GM13976 (cell line): ENCODE data around the gene CCDC149.
"Not testable (repeated sequence)": the region's sequence is repeated elsewhere in the genome, so short reads cannot be mapped to it uniquely, and the experiment has no call there.

Experiments used
- DNase-seq: peaks from one replicate; pipeline ENCODE4 v3.0.0; 2012; ENCODE audit warnings: low spot score
- in situ Hi-C: fragments of 300-500 bp; cut with MboI; formaldehyde crosslinking; loops from one replicate; pipeline ENCODE4 v1.12.0; 2022; ENCODE audit warnings: low sequenced_read_pairs, mixed read lengths, inconsistent platforms; ENCODE audit not compliant: unreplicated experiment
- TF ChIP-seq, protein P1 (sequence below): IDR thresholded peaks from 2 replicates; pipeline ENCODE4 v1.5.1; 2012; ENCODE audit warnings: borderline replicate concordance, mild to moderate bottlenecking; ENCODE audit not compliant: insufficient read depth; ENCODE audit errors: extremely low read depth, missing control alignments, control extremely low read depth

The CCDC149 gene

DNA sequence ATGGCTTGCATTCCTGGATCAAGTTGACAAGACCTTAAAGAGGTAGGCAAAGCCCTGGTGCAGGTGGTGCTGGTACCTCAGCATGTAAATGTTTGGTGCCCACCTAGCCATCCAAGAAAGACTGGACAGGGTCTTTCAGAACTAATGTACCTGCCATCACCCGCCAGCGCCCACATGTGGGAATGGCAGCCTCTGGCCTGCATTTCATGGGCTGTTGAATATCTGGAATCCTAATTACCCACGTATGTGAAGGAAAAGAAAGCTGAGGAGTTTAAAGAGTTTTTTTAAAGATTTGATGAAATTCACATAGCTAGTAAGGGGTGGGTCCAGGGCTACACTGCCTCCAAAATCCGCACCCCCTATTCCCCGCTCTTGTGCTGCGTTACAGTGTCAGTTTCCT is 8.6 kb upstream of the CCDC149 start:
- TF ChIP-seq, protein P1, sequence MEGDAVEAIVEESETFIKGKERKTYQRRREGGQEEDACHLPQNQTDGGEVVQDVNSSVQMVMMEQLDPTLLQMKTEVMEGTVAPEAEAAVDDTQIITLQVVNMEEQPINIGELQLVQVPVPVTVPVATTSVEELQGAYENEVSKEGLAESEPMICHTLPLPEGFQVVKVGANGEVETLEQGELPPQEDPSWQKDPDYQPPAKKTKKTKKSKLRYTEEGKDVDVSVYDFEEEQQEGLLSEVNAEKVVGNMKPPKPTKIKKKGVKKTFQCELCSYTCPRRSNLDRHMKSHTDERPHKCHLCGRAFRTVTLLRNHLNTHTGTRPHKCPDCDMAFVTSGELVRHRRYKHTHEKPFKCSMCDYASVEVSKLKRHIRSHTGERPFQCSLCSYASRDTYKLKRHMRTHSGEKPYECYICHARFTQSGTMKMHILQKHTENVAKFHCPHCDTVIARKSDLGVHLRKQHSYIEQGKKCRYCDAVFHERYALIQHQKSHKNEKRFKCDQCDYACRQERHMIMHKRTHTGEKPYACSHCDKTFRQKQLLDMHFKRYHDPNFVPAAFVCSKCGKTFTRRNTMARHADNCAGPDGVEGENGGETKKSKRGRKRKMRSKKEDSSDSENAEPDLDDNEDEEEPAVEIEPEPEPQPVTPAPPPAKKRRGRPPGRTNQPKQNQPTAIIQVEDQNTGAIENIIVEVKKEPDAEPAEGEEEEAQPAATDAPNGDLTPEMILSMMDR, result no peak
- DNase-seq, result no peak
- in situ Hi-C loops, result no loop called here

DNA sequence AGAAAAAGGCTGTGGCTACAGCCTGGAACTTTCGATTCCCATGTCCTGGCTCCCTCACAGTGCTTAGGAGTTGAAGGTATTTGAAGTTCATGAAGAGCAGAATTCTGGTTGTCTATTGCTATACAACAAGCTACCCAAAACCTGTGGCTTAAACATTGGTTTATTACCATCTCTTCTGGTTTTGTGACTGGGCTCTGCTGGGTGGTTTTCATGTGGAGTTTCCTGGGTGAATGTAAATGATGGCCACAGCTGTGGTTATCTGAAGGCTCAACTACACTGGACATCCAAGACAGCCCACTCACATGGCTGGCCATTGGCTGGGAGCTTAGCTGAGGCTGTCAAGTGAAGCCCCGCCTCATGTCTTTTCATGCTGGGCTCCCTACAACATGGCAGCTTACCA is 7.2 kb upstream of the CCDC149 start:
- in situ Hi-C loops, result no loop called here
- TF ChIP-seq, protein P1, result no peak
- no peak for DNase-seq

DNA sequence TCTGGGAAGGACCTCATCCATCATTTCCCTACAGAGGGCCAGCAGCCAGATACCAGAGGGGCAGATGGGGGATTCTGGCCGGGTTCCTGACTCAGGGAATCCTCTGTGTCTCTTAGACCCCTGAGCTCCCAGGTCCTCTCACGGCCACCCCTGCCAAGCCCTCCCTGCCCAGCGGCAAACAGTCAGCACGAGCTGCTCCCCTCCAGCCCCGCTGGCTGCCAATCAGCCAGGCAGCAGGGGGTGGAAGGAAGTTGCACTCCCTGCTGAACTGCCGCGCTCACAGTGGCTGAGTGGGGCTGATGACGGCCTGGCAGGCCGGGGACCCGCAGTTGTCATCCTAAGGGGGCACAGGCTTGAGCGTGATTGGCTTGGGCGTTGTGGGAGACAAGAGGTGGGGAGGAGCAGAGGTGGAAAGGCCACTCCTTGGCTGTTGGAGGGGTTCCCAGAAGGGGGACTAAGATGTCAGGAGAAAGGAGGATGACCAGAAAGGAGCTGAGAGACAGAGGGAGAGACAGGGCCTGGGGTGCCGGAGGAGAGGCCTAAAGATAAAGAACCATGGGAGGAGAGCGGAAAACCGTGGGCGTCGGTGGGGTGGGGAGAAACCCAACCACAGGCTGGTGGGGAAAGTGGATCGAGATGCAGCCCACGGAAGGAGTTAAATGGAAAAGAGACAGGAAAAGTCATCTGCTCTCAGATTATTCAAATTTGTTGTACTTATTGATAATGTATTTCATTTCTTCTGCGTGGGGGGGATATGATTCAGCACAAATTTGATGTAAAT is 4.4 kb upstream of the CCDC149 start:
- in situ Hi-C loops, result no loop called here
- no peak for DNase-seq
- TF ChIP-seq, protein P1, result no peak

DNA sequence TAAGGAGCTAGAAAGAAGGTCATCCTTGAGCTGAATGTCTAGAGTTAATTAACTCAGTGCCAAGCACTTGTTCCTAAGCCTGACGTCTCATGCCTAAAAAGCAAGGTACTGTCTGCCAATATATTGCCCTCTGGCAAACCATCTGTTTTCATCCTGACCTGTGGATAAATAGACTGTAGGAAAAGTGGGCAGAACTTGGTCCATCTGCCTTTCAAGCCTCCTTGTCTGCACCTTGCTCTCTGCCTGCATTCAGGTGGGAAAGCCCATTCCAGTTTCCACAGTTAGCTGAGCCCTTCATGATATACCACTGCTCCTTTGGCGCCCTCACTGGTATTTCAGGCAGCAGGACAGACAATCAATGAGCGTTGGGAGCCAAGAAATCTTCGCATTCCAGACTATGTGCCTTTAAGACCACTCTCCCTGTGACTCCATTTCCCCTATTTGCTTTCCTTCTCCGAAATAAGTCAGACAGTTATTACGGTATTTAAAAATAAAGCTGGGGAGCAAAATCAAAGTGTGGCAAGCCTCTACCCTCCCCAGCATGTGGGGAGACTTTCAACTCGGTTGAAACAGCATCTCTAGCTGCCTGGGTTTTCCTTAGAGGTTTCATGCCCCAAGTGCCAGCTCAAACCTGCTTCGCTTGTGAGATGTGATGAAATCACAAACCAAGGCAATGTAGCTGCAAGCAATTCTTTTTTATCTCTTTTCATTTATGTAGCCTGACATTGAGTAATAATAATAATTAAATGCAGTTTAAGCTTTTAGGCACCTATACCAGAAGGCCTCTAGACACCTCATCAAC is 2.5 kb upstream of the CCDC149 start:
- DNase-seq, result no peak
- TF ChIP-seq, protein P1, result no peak
- in situ Hi-C loops, result no loop called here

DNA sequence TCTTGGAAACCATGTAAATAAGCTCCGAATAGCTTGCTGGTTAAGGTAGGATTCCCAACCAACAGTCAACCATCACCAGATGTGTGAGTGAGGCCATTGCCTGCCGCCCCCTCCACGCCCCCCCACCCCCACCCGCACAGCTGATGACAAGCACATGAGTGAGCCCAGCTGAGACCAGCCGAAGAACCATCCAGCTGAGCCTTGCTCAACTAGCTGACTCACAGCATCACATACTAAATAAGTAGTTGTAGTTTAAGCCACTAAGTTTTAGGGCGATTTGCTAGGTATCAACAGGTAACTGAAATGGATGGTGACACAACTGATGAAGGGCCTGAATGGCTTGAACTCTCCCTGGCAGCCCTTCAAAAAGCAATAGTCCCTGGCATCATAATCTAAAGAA is 1.6 kb upstream of the CCDC149 start:
- in situ Hi-C loops, result no loop called here
- TF ChIP-seq, protein P1, result no peak
- DNase-seq, result no peak

DNA sequence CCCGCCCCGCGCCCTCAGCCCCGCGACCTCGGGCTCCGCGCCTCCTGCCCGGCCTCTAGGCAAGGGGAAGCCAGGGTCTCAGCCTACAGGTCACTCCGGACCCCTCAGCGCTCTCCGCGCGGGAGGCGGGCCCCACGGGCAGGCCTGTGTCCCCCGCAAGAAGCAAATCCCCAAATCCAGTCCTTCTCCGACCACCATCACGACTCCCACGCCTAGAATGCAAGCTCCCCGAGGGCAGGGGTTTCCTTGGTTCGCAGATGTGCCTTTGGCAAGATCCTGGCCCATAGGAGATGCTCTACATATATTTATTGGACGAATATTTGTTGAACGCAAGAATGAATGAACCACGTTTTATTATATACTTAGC is 260 bp upstream of the CCDC149 start:
- DNase-seq, result no peak
- in situ Hi-C loops, result no loop called here
- TF ChIP-seq, protein P1, result no peak

DNA sequence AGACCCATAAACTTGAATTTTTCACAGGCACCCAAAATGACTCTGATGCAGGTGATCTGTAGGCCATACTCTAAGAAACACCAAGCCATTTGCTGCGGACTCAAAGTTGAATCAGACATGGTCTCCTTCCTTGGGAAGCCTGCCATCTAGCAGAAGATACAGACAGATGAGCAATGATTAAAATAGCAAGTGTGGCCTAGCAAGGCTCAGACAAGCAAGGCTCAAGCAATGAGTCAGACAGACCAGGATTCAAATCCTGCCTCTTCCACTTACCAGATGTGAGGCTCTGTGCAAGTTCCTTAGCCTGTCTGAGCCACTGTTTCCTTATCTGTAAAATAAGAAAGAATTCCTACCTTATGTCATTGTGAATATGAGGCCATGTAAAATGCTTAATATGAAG is 2.3 kb downstream of the CCDC149 start:
- DNase-seq, result no peak
- in situ Hi-C loops, result no loop called here
- TF ChIP-seq, protein P1, result no peak

DNA sequence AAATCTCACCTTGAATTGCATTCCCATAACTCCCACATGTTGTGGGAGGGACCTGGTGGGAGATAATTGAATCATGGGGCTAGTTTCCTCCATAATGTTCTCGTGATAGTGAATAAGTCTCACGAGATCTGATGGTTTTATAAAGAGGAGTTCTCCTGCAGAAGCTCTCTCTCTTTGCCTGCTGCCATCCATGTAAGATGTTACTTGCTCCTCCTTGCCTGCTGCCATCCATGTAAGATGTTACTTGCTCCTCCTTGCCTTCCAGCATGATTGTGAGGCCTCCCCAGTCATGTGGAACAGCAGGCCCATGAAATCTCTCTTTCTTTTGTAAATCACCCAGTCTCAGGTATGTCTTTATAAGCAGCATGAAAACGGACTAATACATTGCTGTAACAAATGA is 3.2 kb downstream of the CCDC149 start:
- in situ Hi-C loops, result not testable (repeated sequence)

More for the DNA sequence above, 3.2 kb downstream of the CCDC149 start:
- DNase-seq, result not testable (repeated sequence)
